ENCODE data around the gene SLC16A4.

The SLC16A4 gene

DNA sequence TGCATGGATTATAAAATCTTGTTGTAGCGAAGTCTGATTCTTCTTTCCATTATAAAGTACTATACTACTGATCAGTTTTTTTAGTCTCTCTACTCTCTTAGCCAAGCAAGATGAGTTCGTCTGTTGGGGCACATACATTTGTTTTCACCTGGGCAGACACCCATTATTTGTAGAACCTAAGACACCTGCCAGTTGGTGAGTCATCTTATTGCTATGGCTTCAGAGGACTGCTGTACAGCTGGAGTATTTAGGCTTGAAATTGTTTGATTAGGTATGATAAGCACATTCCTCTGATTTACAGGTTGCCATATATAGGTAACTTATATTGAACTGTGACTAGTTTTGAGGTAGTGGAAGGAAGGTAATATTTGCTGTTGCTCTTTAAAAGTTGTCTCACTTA, 34.4 kb downstream of the SLC16A4 start:
- TF ChIP-seq, protein P1, sequence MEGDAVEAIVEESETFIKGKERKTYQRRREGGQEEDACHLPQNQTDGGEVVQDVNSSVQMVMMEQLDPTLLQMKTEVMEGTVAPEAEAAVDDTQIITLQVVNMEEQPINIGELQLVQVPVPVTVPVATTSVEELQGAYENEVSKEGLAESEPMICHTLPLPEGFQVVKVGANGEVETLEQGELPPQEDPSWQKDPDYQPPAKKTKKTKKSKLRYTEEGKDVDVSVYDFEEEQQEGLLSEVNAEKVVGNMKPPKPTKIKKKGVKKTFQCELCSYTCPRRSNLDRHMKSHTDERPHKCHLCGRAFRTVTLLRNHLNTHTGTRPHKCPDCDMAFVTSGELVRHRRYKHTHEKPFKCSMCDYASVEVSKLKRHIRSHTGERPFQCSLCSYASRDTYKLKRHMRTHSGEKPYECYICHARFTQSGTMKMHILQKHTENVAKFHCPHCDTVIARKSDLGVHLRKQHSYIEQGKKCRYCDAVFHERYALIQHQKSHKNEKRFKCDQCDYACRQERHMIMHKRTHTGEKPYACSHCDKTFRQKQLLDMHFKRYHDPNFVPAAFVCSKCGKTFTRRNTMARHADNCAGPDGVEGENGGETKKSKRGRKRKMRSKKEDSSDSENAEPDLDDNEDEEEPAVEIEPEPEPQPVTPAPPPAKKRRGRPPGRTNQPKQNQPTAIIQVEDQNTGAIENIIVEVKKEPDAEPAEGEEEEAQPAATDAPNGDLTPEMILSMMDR (conservative IDR thresholded peaks at IDR 0.05; ENCODE audit: low read length): no peak
- DNase-seq (ENCODE audit: low read depth): no peak
- H3K4me3 ChIP-seq (ENCODE audit: low read length): no peak overlapping the region

DNA sequence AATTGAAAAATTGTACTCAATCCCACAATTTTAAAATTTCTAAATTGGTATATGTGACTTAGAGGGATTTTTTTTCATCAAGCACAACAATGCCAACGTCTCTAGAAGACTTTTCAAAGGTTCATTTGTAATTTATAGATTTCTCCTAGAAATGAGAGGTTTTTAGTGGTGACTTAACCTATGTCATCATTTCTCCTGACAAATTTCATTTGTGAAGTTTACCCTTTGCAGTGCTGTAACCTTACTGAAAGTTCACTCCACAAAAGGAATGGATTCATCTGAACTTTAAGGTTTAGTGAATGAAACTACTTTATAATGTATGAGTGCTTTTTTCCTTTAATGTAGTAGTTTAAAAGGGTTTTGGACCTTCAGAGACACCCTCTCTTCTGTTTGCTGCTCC, 35.5 kb downstream of the SLC16A4 start:
- DNase-seq (ENCODE audit: low read depth): no peak

DNA sequence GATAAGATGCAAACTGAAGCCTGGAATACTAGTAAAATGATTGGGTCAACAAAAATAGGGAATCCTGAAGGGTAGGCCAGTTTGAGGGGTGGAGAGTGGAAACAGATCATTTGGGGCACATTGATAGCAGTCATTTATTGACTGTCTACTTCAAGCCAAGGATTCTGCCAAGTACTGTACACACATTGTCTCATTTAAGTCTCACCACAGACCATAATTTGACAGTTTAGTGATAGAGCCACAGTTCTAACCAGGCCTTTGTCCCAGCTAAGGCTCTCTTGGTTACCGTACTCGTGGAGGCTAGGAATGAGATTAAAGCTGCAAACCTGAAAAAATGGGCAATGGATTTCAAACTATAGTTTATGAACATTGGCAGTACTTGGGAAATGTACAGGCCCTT, 40.5 kb downstream of the SLC16A4 start:
- DNase-seq (ENCODE audit: low read depth): no peak
- no peak overlapping the region for H3K4me3 ChIP-seq (ENCODE audit: low read length)
- TF ChIP-seq, protein P1 (conservative IDR thresholded peaks at IDR 0.05; ENCODE audit: low read length): no peak

More for the DNA sequence above, 35.5 kb downstream of the SLC16A4 start:
- TF ChIP-seq, protein P1 (conservative IDR thresholded peaks at IDR 0.05; ENCODE audit: low read length): no peak
- no peak overlapping the region for H3K4me3 ChIP-seq (ENCODE audit: low read length)

DNA sequence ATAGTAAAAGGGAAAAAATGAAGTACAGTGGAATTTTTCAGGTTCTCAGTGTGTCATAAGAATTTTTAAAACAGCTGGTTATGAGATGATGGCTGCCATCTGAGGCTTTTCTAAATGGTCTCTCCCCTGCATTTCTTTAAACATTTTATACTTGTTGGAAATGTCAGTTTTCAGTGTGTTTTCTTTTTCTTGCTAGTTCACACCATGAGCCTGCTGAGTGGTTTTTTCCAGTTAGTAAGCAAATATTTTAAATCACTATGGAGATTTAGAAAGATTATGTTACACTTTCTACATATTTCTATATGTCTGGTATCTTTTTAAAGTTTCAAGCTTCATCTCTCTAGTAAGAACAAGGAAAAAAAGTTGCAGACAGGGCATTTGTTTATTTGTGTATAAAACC, 42.1 kb downstream of the SLC16A4 start:
- TF ChIP-seq, protein P1 (conservative IDR thresholded peaks at IDR 0.05; ENCODE audit: low read length): no peak
- H3K4me3 ChIP-seq (ENCODE audit: low read length): no peak overlapping the region
- DNase-seq (ENCODE audit: low read depth): no peak

DNA sequence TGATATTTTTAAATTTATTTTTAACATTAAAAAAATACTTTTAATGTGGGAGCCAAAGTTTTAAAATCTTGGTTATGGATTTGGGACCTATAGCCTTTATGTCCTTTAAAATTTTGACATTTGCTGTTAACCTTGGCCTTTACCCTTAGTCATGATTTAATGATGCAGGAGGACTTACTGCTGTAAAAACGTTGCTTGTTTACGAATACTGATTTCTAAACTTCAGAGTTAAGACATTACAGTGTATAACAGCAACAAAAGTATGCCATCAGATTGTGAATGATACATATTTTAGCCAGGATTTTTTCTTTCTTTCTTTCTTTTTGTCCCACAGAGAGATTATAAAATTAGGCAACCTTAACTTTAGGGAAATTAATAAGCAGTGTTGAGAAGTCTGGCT, 42.8 kb downstream of the SLC16A4 start:
- no peak for DNase-seq (ENCODE audit: low read depth)
- TF ChIP-seq, protein P1 (conservative IDR thresholded peaks at IDR 0.05; ENCODE audit: low read length): no peak
- no peak overlapping the region for H3K4me3 ChIP-seq (ENCODE audit: low read length)

DNA sequence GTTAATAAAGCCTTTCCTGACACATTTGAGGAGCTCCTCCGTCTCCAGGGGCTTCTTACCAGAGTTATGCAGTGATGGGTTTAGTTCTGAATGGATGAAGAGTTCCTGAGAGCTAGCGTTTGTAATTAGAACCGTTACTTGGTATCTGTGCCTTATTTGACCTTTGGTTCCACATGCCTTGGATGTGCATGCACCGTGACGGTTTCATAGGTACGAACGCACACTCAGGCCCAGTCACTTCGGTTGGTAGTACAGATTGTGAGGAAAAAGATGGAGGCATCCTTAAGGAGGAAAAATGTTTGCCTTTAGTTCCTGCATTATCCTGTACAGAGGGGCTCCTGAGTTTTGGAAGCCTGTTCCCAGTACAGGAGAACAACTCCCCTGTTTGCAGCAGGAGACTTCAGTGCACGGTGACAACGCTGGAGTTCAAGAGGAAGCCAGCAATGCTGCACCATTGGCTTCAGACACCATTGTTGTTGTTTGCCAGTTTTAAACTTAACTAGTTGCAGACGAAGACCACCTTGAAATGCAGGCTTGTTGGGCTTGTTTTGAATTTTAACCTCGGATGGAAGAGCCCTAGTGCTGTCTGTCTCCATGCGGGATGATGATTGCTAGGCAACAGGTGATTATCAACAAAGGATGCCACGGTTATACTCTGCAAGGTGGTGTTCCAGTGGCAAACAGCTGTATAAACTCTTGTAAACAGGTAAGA, 43.5 kb downstream of the SLC16A4 start:
- TF ChIP-seq, protein P1 (conservative IDR thresholded peaks at IDR 0.05; ENCODE audit: low read length): no peak
- no peak overlapping the region for H3K4me3 ChIP-seq (ENCODE audit: low read length)
- no peak for DNase-seq (ENCODE audit: low read depth)

DNA sequence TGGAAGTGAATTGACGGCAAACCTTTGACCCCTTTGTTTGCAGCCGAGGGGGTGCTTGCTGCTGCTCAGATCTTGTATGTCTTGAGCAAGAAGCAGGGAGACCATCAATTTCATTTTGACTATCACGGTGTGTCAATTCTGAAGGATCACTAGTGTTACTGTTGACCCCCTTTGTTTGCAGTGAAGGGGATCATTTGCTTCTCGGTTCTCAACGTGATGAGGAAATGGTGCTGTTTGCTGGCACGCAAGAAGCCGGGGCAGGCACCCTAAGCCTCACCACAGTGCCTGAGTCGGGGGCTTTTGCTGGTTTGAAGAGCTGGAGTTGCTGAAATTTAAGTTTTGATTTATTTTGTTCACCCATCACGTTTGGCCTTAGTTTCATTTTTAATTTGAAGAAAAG, 44.1 kb downstream of the SLC16A4 start:
- TF ChIP-seq, protein P1 (conservative IDR thresholded peaks at IDR 0.05; ENCODE audit: low read length): no peak
- no peak for DNase-seq (ENCODE audit: low read depth)
- H3K4me3 ChIP-seq (ENCODE audit: low read length): no peak overlapping the region
